GM13977 (cell line): ENCODE data around the gene SECTM1.
A peak's percentile ranks its signal among the peaks of the same experiment; 100 is the strongest.
"Not testable (repeated sequence)": the region's sequence is repeated elsewhere in the genome, so short reads cannot be mapped to it uniquely, and the experiment has no call there.

Experiments used
- DNase-seq: peaks from one replicate; pipeline ENCODE4 v3.0.0; 2012; ENCODE audit warnings: low spot score
- CTCF ChIP-seq: IDR thresholded peaks from 2 replicates; pipeline ENCODE4 v1.5.1; 2012; ENCODE audit warnings: mild to moderate bottlenecking, control low read depth; ENCODE audit not compliant: insufficient read depth; ENCODE audit errors: extremely low read depth, missing control alignments
- in situ Hi-C: fragments of 300-500 bp; cut with MboI; formaldehyde crosslinking; loops from one replicate; pipeline ENCODE4 v1.12.0; 2022; ENCODE audit warnings: low sequenced_read_pairs, low pct_unique_long_range_greater_than_20kb, mixed read lengths, inconsistent platforms; ENCODE audit not compliant: unreplicated experiment

Gene SECTM1

GRCh38 chr17:82376042-82376730, 42.6 kb upstream of the SECTM1 start:
- no peak for TF ChIP-seq CTCF
- no peak for DNase-seq
- in situ Hi-C loops: no loop called here

DNA sequence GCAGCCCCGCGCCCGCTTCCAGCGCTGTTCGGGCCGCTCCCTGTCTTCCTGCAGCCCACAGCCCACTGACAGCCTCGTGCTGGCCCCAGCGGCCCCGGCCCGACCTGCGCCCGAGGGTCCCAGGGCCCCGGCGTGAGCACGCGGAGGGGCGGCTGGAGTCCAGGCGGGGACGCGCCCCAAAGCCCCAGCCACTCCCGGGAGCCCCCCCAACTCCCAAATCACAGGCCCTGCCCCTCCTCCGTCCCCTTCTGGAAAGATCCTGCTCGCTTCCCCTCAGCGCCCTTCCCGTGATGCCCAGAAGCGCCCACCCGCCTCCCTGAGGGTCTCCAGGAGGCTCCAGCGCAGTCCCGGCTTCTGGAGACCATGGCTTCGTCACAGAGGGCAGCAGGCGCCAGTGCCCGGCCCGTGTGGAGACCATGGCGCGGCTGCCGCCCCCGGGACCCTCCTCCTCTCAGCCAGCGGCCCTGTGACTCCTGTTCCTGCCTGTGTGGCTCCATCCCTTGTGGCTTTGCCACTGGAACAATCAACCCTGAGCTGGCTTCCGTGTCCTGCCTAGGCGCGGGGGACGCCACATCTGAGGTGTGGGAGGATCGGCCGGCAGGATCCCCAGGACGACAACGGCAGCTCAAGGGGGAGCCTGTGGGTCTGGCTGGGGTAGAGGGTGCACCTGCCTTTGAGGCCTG, 41.9 kb upstream of the SECTM1 start:
- no peak for DNase-seq
- in situ Hi-C loops: no loop called here
- TF ChIP-seq CTCF: no peak

GRCh38 chr17:82374626-82375331, 41.2 kb upstream of the SECTM1 start:
- no peak for DNase-seq
- in situ Hi-C loops: no loop called here
- TF ChIP-seq CTCF: no peak

- no peak for DNase-seq
- in situ Hi-C loops: no loop called here
- TF ChIP-seq CTCF: no peak
Measured at GRCh38 chr17:82373731-82374625, 40.4 kb upstream of the SECTM1 start.

- in situ Hi-C loops, DNase-seq: not testable (repeated sequence)
Measured at GRCh38 chr17:82373072-82373452, 39.5 kb upstream of the SECTM1 start.

GRCh38 chr17:82372249-82373071, 38.9 kb upstream of the SECTM1 start:
- in situ Hi-C loops: no loop called here
- TF ChIP-seq CTCF: peak; percentile 11
- DNase-seq: no peak
